Measurements from ENCODE around the gene LIMA1.

- TF ChIP-seq FOS (IDR thresholded peaks at IDR 0.05; ENCODE audit: low read depth, low read length), result no peak
- no peak for TF ChIP-seq CTCF (conservative IDR thresholded peaks at IDR 0.05; ENCODE audit: low read depth, low read length)
- no peak for TF ChIP-seq NFE2L2 (IDR thresholded peaks at IDR 0.05; ENCODE audit: low read depth, low read length)
- no peak for TF ChIP-seq POLR2A (IDR thresholded peaks at IDR 0.05; ENCODE audit: low read depth, low read length)
- no peak for TF ChIP-seq BHLHE40 (IDR thresholded peaks at IDR 0.05; ENCODE audit: low read depth, low read length)
- TF ChIP-seq, protein P1, sequence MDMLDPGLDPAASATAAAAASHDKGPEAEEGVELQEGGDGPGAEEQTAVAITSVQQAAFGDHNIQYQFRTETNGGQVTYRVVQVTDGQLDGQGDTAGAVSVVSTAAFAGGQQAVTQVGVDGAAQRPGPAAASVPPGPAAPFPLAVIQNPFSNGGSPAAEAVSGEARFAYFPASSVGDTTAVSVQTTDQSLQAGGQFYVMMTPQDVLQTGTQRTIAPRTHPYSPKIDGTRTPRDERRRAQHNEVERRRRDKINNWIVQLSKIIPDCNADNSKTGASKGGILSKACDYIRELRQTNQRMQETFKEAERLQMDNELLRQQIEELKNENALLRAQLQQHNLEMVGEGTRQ (IDR thresholded peaks at IDR 0.05; ENCODE audit: low read depth, low read length), result no peak
- no peak for TF ChIP-seq CHD1 (IDR thresholded peaks at IDR 0.05; ENCODE audit: low read depth, low read length)
- no peak for TF ChIP-seq MAFK (IDR thresholded peaks at IDR 0.05; ENCODE audit: low read depth, low read length)
- no peak for TF ChIP-seq SMC3 (IDR thresholded peaks at IDR 0.05; ENCODE audit: low read depth, low read length)
- no peak for TF ChIP-seq CEBPB (IDR thresholded peaks at IDR 0.05; ENCODE audit: low read depth, low read length)
Observed at GRCh38 chr12:50198829-50199228, 84.5 kb downstream of the LIMA1 start.

All from IMR-90 (cell line).